Chondrocyte (in vitro differentiated cells): Measurements from ENCODE around the gene DPP7. TPM values are rescaled to one million over a fixed set of nuclear protein-coding genes. Genes with fewer than 3 reads are reported as not detected.

Source experiments
- DNase-seq: peaks from one replicate; pipeline ENCODE4 v3.0.0; 2021; ENCODE audit warnings: mixed read lengths, low spot score
- H3K27ac Mint-ChIP-seq: one replicate; pipeline ENCODE4 v1.8.0; 2021; ENCODE audit warnings: mild to moderate bottlenecking, moderate library complexity, mixed read lengths; ENCODE audit not compliant: unreplicated experiment
- H3K27me3 Mint-ChIP-seq: 2 replicates; pipeline ENCODE4 v1.8.0; 2021; ENCODE audit warnings: low read depth, mixed read lengths
- H3K36me3 Mint-ChIP-seq: 2 replicates; pipeline ENCODE4 v1.8.0; 2021; ENCODE audit warnings: low read depth, mixed read lengths
- H3K4me1 Mint-ChIP-seq: 2 replicates; pipeline ENCODE4 v1.8.0; 2021; ENCODE audit warnings: low read depth, mild to moderate bottlenecking, mixed read lengths
- H3K4me3 Mint-ChIP-seq: one replicate; pipeline ENCODE4 v1.8.0; 2021; ENCODE audit warnings: mild to moderate bottlenecking, moderate library complexity, mixed read lengths; ENCODE audit not compliant: unreplicated experiment
- H3K9me3 Mint-ChIP-seq: 2 replicates; pipeline ENCODE4 v1.8.0; 2021; ENCODE audit warnings: low read depth, mixed read lengths
- CTCF ChIP-seq: fragments of 200-600 bp; sonication (generic); IDR thresholded peaks from 2 replicates; pipeline ENCODE4 v1.5.0; 2021; ENCODE audit warnings: antibody characterized with exemption, mild to moderate bottlenecking, moderate library complexity
- long read RNA-seq: library from polyadenylated mRNA; stranded (forward); transcript quantifications from one replicate; pipeline ENCODE4 v2.0.0, GENCODE V29; 2021
- total RNA-seq: library from RNA; stranded (reverse); gene quantifications from 3 replicates; pipeline ENCODE4 v1.2.1, GENCODE V29; 2021

Gene DPP7
- total RNA-seq, result 54.0 to 85.0 TPM (median 82.2 TPM) in 3 replicates
- long read RNA-seq, transcript DPP7-201 (13 exons, 1,590 nt), result major isoform, 84 of 172 reads
- long read RNA-seq, partial matches to known transcripts, result 33 of 172 reads
- long read RNA-seq, other reads (novel, unspliced or antisense), result 54 of 172 reads

GRCh38 chr9:137114613-137115393 lies at the start of gene DPP7:
TSS of gene DPP7 (minus strand) at chr9:137114733. CDS start at chr9:137114713, 20 bp downstream.
- Mint-ChIP-seq H3K9me3 (no peaks in the 10 kb centered on the region), H3K27me3 (no peaks in the 10 kb centered on the region), H3K4me3 (peak within 1 kb of the TSS; percentile 63), H3K36me3 (peaks cover 2% of the 10 kb centered on the region), H3K27ac (no peak within 1 kb of the TSS), H3K4me1 (peaks cover 3% of the 10 kb centered on the region)
- DNase-seq, result peak; percentile 84
- no peak for TF ChIP-seq CTCF

GRCh38 chr9:137163805-137164204 lies 49.3 kb upstream of the DPP7 start:
- no peak overlapping the region for H3K4me3 Mint-ChIP-seq
- no peaks in the 10 kb centered on the region for H3K36me3 Mint-ChIP-seq
- DNase-seq, result no peak
- no peak for TF ChIP-seq CTCF
- no peak overlapping the region for H3K27ac Mint-ChIP-seq
- H3K27me3 Mint-ChIP-seq, result peaks cover 47% of the 10 kb centered on the region
- peaks cover 6% of the 10 kb centered on the region for H3K4me1 Mint-ChIP-seq
- H3K9me3 Mint-ChIP-seq, result no peaks in the 10 kb centered on the region

- Mint-ChIP-seq H3K4me1 (peaks cover 5% of the 10 kb centered on the region), H3K27ac (no peak overlapping the region), H3K4me3 (peak overlapping the region; percentile 55), H3K27me3 (peaks cover 48% of the 10 kb centered on the region), H3K36me3 (no peaks in the 10 kb centered on the region), H3K9me3 (no peaks in the 10 kb centered on the region)
- no peak for DNase-seq
- no peak for TF ChIP-seq CTCF
Measured at GRCh38 chr9:137163365-137163715, 48.8 kb upstream of the DPP7 start.

GRCh38 chr9:137162505-137163364 lies 48.2 kb upstream of the DPP7 start:
- DNase-seq, result no peak
- peak overlapping the region; percentile 55 for H3K4me3 Mint-ChIP-seq
- no peaks in the 10 kb centered on the region for H3K36me3 Mint-ChIP-seq
- peaks cover 52% of the 10 kb centered on the region for H3K27me3 Mint-ChIP-seq
- TF ChIP-seq CTCF, result peak; percentile 33
- H3K4me1 Mint-ChIP-seq, result peaks cover 5% of the 10 kb centered on the region
- H3K9me3 Mint-ChIP-seq, result no peaks in the 10 kb centered on the region
- no peak overlapping the region for H3K27ac Mint-ChIP-seq
